ENCODE data around the gene KCNQ5.
"Not testable (repeated sequence)": the region's sequence is repeated elsewhere in the genome, so short reads cannot be mapped to it uniquely, and the experiment has no call there.

KCNQ5 gene

GRCh38 chr6:72621291-72622093 lies at the start of gene KCNQ5:
KCNQ5 (plus strand) TSS chr6:72622064.
- DNase-seq, result peak; percentile 15

- DNase-seq, result no peak
Observed at GRCh38 chr6:72579865-72580264, 42.0 kb upstream of the KCNQ5 start.

- DNase-seq, result peak; percentile 3
Observed at GRCh38 chr6:72580281-72580940, 41.5 kb upstream of the KCNQ5 start.

GRCh38 chr6:72580950-72581349 lies 40.9 kb upstream of the KCNQ5 start:
- not testable (repeated sequence) for DNase-seq

GRCh38 chr6:72588155-72588554 lies 33.7 kb upstream of the KCNQ5 start:
- DNase-seq, result no peak

GRCh38 chr6:72589096-72589495 lies 32.8 kb upstream of the KCNQ5 start:
- DNase-seq, result no peak

- DNase-seq, result no peak
Observed at GRCh38 chr6:72595812-72596211, 26.1 kb upstream of the KCNQ5 start.

- DNase-seq, result peak; percentile 45
Observed at GRCh38 chr6:72616406-72617015, 5.4 kb upstream of the KCNQ5 start.

- DNase-seq, result no peak
Observed at GRCh38 chr6:72617721-72618120, 4.1 kb upstream of the KCNQ5 start.

GRCh38 chr6:72619883-72620696 lies 1.8 kb upstream of the KCNQ5 start:
- peak; percentile 65 for DNase-seq

- no peak for DNase-seq
Observed at GRCh38 chr6:72620871-72621290, 983 bp upstream of the KCNQ5 start.

- DNase-seq, result peak; percentile 56
Observed at GRCh38 chr6:72622094-72622940, 453 bp downstream of the KCNQ5 start.

GRCh38 chr6:72623808-72624207 lies 1.9 kb downstream of the KCNQ5 start:
- no peak for DNase-seq

GRCh38 chr6:72624557-72625160 lies 2.8 kb downstream of the KCNQ5 start:
- DNase-seq, result peak; percentile 32

GRCh38 chr6:72626126-72626525 lies 4.3 kb downstream of the KCNQ5 start:
- DNase-seq, result no peak

GRCh38 chr6:72627539-72627938 lies 5.7 kb downstream of the KCNQ5 start:
- no peak for DNase-seq

- no peak for DNase-seq
Observed at GRCh38 chr6:72631480-72631879, 9.6 kb downstream of the KCNQ5 start.

- no peak for DNase-seq
Observed at GRCh38 chr6:72635636-72636035, 13.8 kb downstream of the KCNQ5 start.

- DNase-seq, result no peak
Observed at GRCh38 chr6:72636215-72636614, 14.4 kb downstream of the KCNQ5 start.

- no peak for DNase-seq
Observed at GRCh38 chr6:72636786-72637185, 14.9 kb downstream of the KCNQ5 start.

- DNase-seq, result no peak
Observed at GRCh38 chr6:72639920-72640614, 18.2 kb downstream of the KCNQ5 start.
